Activated CD4-positive, alpha-beta T cell treated with anti-CD3 and anti-CD28 coated beads for 36 hours (primary cell): Measurements from ENCODE around the gene DCHS1. TPM values are rescaled to one million over a fixed set of nuclear protein-coding genes. Genes with fewer than 3 reads are reported as not detected.

ENCODE experiments used
- ATAC-seq: fragments of 200-7000 bp; cut with Tn5 transposase; one replicate; pipeline ENCODE4 v1.10.0; 2021; ENCODE audit warnings: mild to moderate bottlenecking, moderate library complexity
- CTCF ChIA-PET: fragments of 350-600 bp; sonication (Branson Sonifier 250); formaldehyde crosslinking; loops from one replicate; lab custom pipeline; 2021; ENCODE audit warnings: antibody characterized with exemption; lab: Charles Lee
- POLR2A ChIA-PET: fragments of 350-600 bp; sonication (Branson Sonifier 250); formaldehyde crosslinking; loops from one replicate; lab custom pipeline; 2021; ENCODE audit warnings: antibody characterized with exemption, inconsistent platforms; lab: Charles Lee
- DNase-seq: peaks from one replicate; pipeline ENCODE4 v3.0.0-alpha.2; 2020
- H3K27ac Mint-ChIP-seq: one replicate; pipeline ENCODE4 v1.8.0; 2021; ENCODE audit warnings: mixed read lengths
- H3K27me3 Mint-ChIP-seq: one replicate; pipeline ENCODE4 v1.8.0; 2021; ENCODE audit warnings: mixed read lengths
- H3K36me3 Mint-ChIP-seq: one replicate; pipeline ENCODE4 v1.8.0; 2021; ENCODE audit warnings: low read depth, mixed read lengths
- H3K4me1 Mint-ChIP-seq: one replicate; pipeline ENCODE4 v1.8.0; 2021; ENCODE audit warnings: mixed read lengths
- H3K4me3 Mint-ChIP-seq: one replicate; pipeline ENCODE4 v1.8.0; 2021; ENCODE audit warnings: mild to moderate bottlenecking, moderate library complexity, mixed read lengths
- H3K9me3 Mint-ChIP-seq: one replicate; pipeline ENCODE4 v1.8.0; 2021; ENCODE audit warnings: low read depth, mixed read lengths
- intact Hi-C, 2 experiments: fragments of 100-400 bp; cut with DNase I in 1 of 2; cut with micrococcal nuclease in 1 of 2; formaldehyde crosslinking; loops; one replicate each; pipeline versions ENCODE4 v1.14.2 to v1.15.1; 2022 to 2024; cut with DNase I, micrococcal nuclease
- total RNA-seq, 2 experiments: library from RNA; stranded (reverse); gene quantifications; one replicate each; pipeline ENCODE4 v1.2.3, GENCODE V29; 2021

DCHS1 gene
- total RNA-seq, 2 experiments from 2014 or later = 0.78 to 0.91 TPM

DNA sequence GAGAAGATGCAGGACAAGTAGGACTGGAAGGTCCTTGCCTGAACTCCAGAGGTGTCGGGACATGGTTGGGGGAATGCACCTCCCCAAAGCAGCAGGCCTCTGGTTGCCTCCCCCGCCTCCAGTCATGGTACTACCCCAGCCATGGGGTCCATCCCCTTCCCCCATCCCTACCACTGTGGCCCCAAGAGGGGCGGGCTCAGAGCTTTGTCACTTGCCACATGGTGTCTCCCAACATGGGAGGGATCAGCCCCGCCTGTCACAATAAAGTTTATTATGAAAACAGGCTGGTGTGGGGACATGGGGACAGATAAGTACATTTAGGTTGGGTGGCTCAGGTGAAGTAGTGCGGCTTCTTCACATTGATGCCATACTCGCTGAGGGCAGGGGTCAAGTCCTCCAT, 45.0 kb downstream of the DCHS1 start:
- peaks cover 42% of the 10 kb centered on the region for H3K4me1 Mint-ChIP-seq
- ATAC-seq (no peak), DNase-seq (no peak)
- CTCF ChIA-PET = interaction anchor here (2.3 kb wide), 1 partner anchor 73 kb away, joined by 13 read pairs; the partner anchor contains the start of gene MRPL17
- H3K9me3 Mint-ChIP-seq = no peaks in the 10 kb centered on the region
- peak overlapping the region; percentile 93 for H3K27ac Mint-ChIP-seq
- intact Hi-C loops = loop anchor here in 1 of 2 experiments (10.0 kb wide), 1 partner anchor 926 kb away; the partner anchor contains the start of genes TRIM22 and TRIM5
- H3K36me3 Mint-ChIP-seq = peaks cover 54% of the 10 kb centered on the region
- H3K4me3 Mint-ChIP-seq = no peak overlapping the region
- POLR2A ChIA-PET = no interaction called here
- no peaks in the 10 kb centered on the region for H3K27me3 Mint-ChIP-seq

DNA sequence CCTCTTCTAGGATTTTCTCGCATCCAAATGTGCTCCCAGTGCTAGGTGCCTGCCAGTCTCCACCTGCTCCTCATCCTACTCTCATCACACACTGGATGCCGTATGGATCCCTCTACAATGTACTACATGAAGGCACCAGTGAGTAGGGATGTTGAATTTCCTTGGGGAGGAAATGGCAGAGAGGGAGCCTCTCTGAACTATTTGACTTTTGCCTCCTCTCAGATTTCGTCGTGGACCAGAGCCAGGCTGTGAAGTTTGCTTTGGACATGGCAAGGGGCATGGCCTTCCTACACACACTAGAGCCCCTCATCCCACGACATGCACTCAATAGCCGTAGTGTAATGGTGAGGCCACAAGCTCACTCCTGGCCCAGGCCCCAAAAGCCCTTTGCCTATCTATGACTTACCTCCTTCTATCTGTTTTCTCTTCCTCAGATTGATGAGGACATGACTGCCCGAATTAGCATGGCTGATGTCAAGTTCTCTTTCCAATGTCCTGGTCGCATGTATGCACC, 46.0 kb downstream of the DCHS1 start:
- no peaks in the 10 kb centered on the region for H3K27me3 Mint-ChIP-seq
- CTCF ChIA-PET = interaction anchor here (0.9 to 1.4 kb wide), 2 partner anchors 74 to 230 kb away, joined by 3 to 4 read pairs; partner anchors contain the start of gene MRPL17
- H3K4me3 Mint-ChIP-seq = no peak overlapping the region
- DNase-seq = no peak
- peaks cover 42% of the 10 kb centered on the region for H3K4me1 Mint-ChIP-seq
- no peak for ATAC-seq
- peak overlapping the region; percentile 93 for H3K27ac Mint-ChIP-seq
- intact Hi-C loops = loop anchor here (5.0 to 10.0 kb wide), 3 partner anchors 128 to 925 kb away; partner anchors contain the start of genes APBB1 (in 1 of the 2), TRIM22 (in 1 of the 2) and TRIM5 (in 1 of the 2)
- H3K9me3 Mint-ChIP-seq = no peaks in the 10 kb centered on the region
- H3K36me3 Mint-ChIP-seq = peaks cover 49% of the 10 kb centered on the region
- POLR2A ChIA-PET = interaction anchor here (0.6 kb wide), 1 partner anchor 25 kb away, joined by 3 read pairs; no protein-coding TSS in a partner anchor

GRCh38 chr11:6608726-6609501, 46.7 kb downstream of the DCHS1 start:
- H3K36me3 Mint-ChIP-seq = peaks cover 49% of the 10 kb centered on the region
- no peak for ATAC-seq
- H3K9me3 Mint-ChIP-seq = no peaks in the 10 kb centered on the region
- H3K27ac Mint-ChIP-seq = peak overlapping the region; percentile 6
- no peak for DNase-seq
- no peak overlapping the region for H3K4me3 Mint-ChIP-seq
- POLR2A ChIA-PET = interaction anchor here (0.6 kb wide), 1 partner anchor 25 kb away, joined by 3 read pairs; no protein-coding TSS in a partner anchor
- CTCF ChIA-PET = interaction anchor here (0.9 to 2.2 kb wide), 3 partner anchors 75 to 230 kb away, joined by 3 to 6 read pairs (median 4); partner anchors contain the start of gene MRPL17
- H3K4me1 Mint-ChIP-seq = peaks cover 42% of the 10 kb centered on the region
- intact Hi-C loops = loop anchor here in 1 of 2 experiments (5.0 to 10.0 kb wide), 2 partner anchors 128 to 194 kb away; partner anchors contain the start of gene APBB1
- H3K27me3 Mint-ChIP-seq = no peaks in the 10 kb centered on the region

DNA sequence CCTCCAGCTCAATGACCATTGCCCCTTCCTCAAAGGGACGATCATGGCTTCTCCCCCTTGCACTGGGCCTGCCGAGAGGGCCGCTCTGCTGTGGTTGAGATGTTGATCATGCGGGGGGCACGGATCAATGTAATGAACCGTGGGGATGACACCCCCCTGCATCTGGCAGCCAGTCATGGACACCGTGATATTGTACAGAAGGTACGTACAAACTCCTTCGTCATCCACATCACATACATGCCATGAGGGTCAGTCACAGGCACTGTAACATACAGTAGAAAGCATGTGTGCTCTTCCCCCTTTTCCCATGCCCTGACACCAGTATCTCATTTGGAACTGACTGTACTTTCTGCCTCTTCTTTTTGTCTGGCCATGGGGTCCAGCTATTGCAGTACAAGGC, 47.6 kb downstream of the DCHS1 start:
- Mint-ChIP-seq H3K36me3 (peaks cover 49% of the 10 kb centered on the region), H3K27me3 (no peaks in the 10 kb centered on the region), H3K4me1 (peaks cover 42% of the 10 kb centered on the region), H3K9me3 (no peaks in the 10 kb centered on the region), H3K4me3 (no peak overlapping the region), H3K27ac (peak overlapping the region; percentile 84)
- POLR2A ChIA-PET = no interaction called here
- CTCF ChIA-PET = interaction anchor here (0.7 to 2.2 kb wide), 6 partner anchors 11 to 256 kb away, joined by 3 to 8 read pairs (median 4); partner anchors contain the start of genes MRPL17 and TPP1
- no peak for DNase-seq
- intact Hi-C loops = loop anchor here in 1 of 2 experiments (5.0 to 10.0 kb wide), 2 partner anchors 129 to 193 kb away; partner anchors contain the start of gene APBB1
- ATAC-seq = no peak

DNA sequence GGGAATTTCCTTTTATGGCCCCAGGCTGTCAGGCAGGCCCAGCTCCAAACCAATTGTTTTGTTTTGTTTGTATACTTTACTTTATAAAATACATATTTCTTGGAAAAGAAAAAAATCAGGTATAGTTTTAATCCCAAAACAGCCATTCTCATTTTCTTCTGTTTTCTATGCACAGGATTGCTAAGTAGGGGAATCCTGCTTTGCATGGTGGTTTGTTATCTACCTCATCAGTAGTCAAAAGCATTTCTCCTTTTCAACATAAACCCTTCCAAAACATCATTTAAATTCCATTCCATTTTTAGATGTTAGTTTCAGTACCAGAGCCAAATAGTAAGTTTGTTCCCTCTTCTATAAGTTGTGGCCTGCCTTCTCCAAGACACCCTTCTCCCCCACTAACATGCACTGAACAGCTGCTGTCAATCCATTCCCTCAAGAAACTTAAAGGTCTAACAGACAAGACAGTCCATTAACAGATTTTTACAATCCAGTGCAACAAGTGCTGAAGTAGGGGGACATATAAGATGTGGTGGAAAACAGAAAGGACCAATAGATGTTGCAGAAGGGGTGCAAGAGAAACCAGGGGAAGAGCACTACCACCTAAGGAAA, 48.3 kb downstream of the DCHS1 start:
- CTCF ChIA-PET = interaction anchor here (0.6 to 2.2 kb wide), 8 partner anchors 12 to 256 kb away, joined by 3 to 8 read pairs (median 3); partner anchors contain the start of genes MRPL17 and TPP1
- ATAC-seq (no peak), DNase-seq (no peak)
- POLR2A ChIA-PET = no interaction called here
- Mint-ChIP-seq H3K27ac (peak overlapping the region; percentile 84), H3K4me3 (no peak overlapping the region), H3K9me3 (no peaks in the 10 kb centered on the region), H3K4me1 (peaks cover 45% of the 10 kb centered on the region), H3K27me3 (no peaks in the 10 kb centered on the region), H3K36me3 (peaks cover 49% of the 10 kb centered on the region)
- intact Hi-C loops = loop anchor here (1.0 to 10.0 kb wide), 6 partner anchors 59 to 192 kb away; partner anchors contain the start of genes APBB1 (in 1 of the 2), ARFIP2 (in 1 of the 2) and TIMM10B (in 1 of the 2)

- intact Hi-C loops = loop anchor here (1.0 to 10.0 kb wide), 6 partner anchors 60 to 192 kb away; partner anchors contain the start of genes APBB1 (in 1 of the 2), ARFIP2 (in 1 of the 2) and TIMM10B (in 1 of the 2)
- peaks cover 53% of the 10 kb centered on the region for H3K36me3 Mint-ChIP-seq
- ChIA-PET CTCF (interaction anchor here (0.6 to 2.2 kb wide), 6 partner anchors 12 to 148 kb away, joined by 3 to 8 read pairs (median 4); partner anchors contain the start of genes MRPL17 and TPP1), POLR2A (no interaction called here)
- ATAC-seq = peak; percentile 27
- no peak overlapping the region for H3K27ac Mint-ChIP-seq
- DNase-seq = peak; percentile 79
- H3K27me3 Mint-ChIP-seq = no peaks in the 10 kb centered on the region
- no peaks in the 10 kb centered on the region for H3K9me3 Mint-ChIP-seq
- H3K4me3 Mint-ChIP-seq = no peak overlapping the region
- H3K4me1 Mint-ChIP-seq = peaks cover 52% of the 10 kb centered on the region
Observed at GRCh38 chr11:6606471-6607189, 49.0 kb downstream of the DCHS1 start.

DNA sequence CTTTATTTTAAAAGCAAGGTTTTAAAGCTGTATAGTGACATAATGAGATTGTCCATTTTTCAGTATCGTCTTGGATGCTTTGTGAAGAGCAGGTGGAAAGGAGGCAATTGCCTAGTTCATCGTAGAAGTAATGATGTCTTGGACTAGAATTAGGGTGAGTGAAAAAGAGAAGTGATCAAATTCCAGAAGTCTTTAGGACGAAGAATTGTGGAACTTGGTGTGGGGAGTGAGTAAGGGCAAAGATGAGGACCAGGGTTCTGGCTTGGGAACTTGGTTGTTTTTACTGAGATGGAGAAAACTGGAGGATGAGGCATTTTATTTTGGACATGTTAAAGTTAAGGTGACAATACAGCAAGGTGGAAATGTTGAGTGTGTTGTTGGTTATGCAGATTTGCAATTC, 50.8 kb downstream of the DCHS1 start:
- intact Hi-C loops = loop anchor here (2.0 to 10.0 kb wide), 5 partner anchors 74 to 908 kb away; partner anchors contain the start of genes APBB1 (in 1 of the 2) and PPFIBP2 (in 1 of the 2)
- Mint-ChIP-seq H3K27me3 (no peaks in the 10 kb centered on the region), H3K4me1 (peaks cover 40% of the 10 kb centered on the region), H3K36me3 (peaks cover 40% of the 10 kb centered on the region), H3K9me3 (no peaks in the 10 kb centered on the region), H3K4me3 (no peak overlapping the region), H3K27ac (no peak overlapping the region)
- ChIA-PET CTCF (interaction anchor here (0.8 to 2.2 kb wide), 7 partner anchors 8 to 102 kb away, joined by 3 to 15 read pairs (median 5); partner anchors contain the start of genes MRPL17 and TPP1), POLR2A (interaction anchor here (0.6 to 1.3 kb wide), 3 partner anchors 8 to 124 kb away, joined by 3 to 4 read pairs (median 4); partner anchors contain the start of genes ARFIP2 and TIMM10B)
- DNase-seq (no peak), ATAC-seq (no peak)

DNA sequence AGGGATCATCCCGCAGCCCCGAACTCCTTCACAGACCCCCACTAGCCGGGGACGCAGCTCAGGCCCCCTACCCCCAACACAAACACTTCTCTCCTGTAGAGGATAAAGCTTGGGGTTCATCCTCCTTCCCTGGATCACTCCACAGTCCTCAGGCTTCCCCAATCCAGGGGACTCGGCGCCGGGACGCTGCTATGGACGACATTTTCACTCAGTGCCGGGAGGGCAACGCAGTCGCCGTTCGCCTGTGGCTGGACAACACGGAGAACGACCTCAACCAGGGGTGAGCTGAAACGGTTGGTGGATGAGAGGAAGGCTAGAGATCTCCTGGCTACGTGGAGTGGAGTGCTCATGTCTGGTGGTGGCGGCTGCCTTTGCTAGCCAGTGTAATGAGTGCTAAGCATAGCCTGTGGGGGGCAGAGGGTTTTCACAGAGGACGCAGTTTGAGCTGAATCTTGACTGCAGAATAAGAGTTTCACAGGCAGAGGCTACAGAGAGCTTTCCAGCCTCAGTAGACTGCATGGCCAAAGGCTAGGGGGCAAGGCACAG, 51.5 kb downstream of the DCHS1 start:
- CTCF ChIA-PET = interaction anchor here (0.8 to 2.2 kb wide), 7 partner anchors 9 to 102 kb away, joined by 3 to 15 read pairs (median 5); partner anchors contain the start of genes MRPL17 and TPP1
- H3K36me3 Mint-ChIP-seq = peaks cover 40% of the 10 kb centered on the region
- peak; percentile 53 for ATAC-seq

GRCh38 chr11:6603287-6604080, 52.1 kb downstream of the DCHS1 start, which contains the start of the genes ILK and RRP8:
ILK (plus strand) TSS chr11:6603774; CDS start chr11:6604272, 498 bp downstream.
RRP8 (minus strand) TSS chr11:6603616; CDS start chr11:6603502, 114 bp downstream.
- peak; percentile 70 for ATAC-seq

More for the DNA sequence above, 51.5 kb downstream of the DCHS1 start:
- peaks cover 39% of the 10 kb centered on the region for H3K4me1 Mint-ChIP-seq
- POLR2A ChIA-PET = interaction anchor here (0.6 to 1.3 kb wide), 4 partner anchors 8 to 123 kb away, joined by 3 to 4 read pairs (median 4); partner anchors contain the start of genes ARFIP2 and TIMM10B
- H3K4me3 Mint-ChIP-seq = no peak overlapping the region
- intact Hi-C loops = loop anchor here (2.0 to 10.0 kb wide), 4 partner anchors 73 to 908 kb away; partner anchors contain the start of genes APBB1 (in 1 of the 2) and PPFIBP2 (in 1 of the 2)
- H3K27ac Mint-ChIP-seq = no peak overlapping the region
- DNase-seq = peak; percentile 73
- no peaks in the 10 kb centered on the region for H3K27me3 Mint-ChIP-seq
- H3K9me3 Mint-ChIP-seq = no peaks in the 10 kb centered on the region

More at GRCh38 chr11:6603287-6604080, 52.1 kb downstream of the DCHS1 start, which contains the start of the genes ILK and RRP8:
- Mint-ChIP-seq H3K9me3 (no peaks in the 10 kb centered on the region), H3K4me3 (no peak within 1 kb of the TSS), H3K27ac (no peak within 1 kb of the TSS), H3K4me1 (peaks cover 37% of the 10 kb centered on the region), H3K36me3 (peaks cover 38% of the 10 kb centered on the region), H3K27me3 (no peaks in the 10 kb centered on the region)
- ChIA-PET CTCF (interaction anchor here (1.0 to 2.2 kb wide), 6 partner anchors 15 to 103 kb away, joined by 3 to 15 read pairs (median 5); partner anchors contain the start of genes MRPL17 and TPP1), POLR2A (interaction anchor here (0.6 to 1.5 kb wide), 6 partner anchors 8 to 77 kb away, joined by 3 to 5 read pairs (median 4); partner anchors contain the start of gene TAF10)
- intact Hi-C loops = loop anchor here (1.0 to 10.0 kb wide), 12 partner anchors 9 to 909 kb away; partner anchors contain the start of genes ARFIP2 (in 2 of the 2), MRPL17 (in 2 of the 2), TAF10 (in 2 of the 2) and TIMM10B (in 2 of the 2)
- DNase-seq = peak; percentile 93
